Endothelial cell of umbilical vein (primary cell): ENCODE results near the gene SPRED3. TPM values are rescaled to one million over a fixed set of nuclear protein-coding genes. Genes with fewer than 3 reads are reported as not detected.

Source experiments
- BruUV-seq: library from RNA; stranded (reverse); fragments of 400-500 nt; replicated peaks from 2 replicates; lab custom pipeline; 2021; lab: Mats Ljungman, UMichigan
- CTCF ChIA-PET: fragments of 300-600, 350-600 bp; sonication (Branson Sonifier 250); formaldehyde crosslinking; loops from one replicate; lab custom pipeline; 2021; ENCODE audit warnings: antibody characterized with exemption, inconsistent platforms; lab: Charles Lee
- POLR2A ChIA-PET: fragments of 300-600, 350-600 bp; sonication (Branson Sonifier 250); formaldehyde crosslinking; loops from one replicate; lab custom pipeline; 2021; ENCODE audit warnings: antibody characterized with exemption, inconsistent platforms; lab: Charles Lee
- DNase-seq: peaks from one replicate; pipeline ENCODE4 v3.0.0-alpha.2; 2011; ENCODE audit warnings: low read depth, low spot score
- FAIRE-seq: peaks from 2 replicates; lab custom pipeline; 2011; peaks lifted over from hg19 to GRCh38; lab: Jason Lieb, UNC
- H2AFZ ChIP-seq: 2 replicates; pipeline ENCODE4 v1.6.0; 2012; ENCODE audit warnings: low read depth, low read length, control low read depth, inconsistent platforms
- H3K27ac ChIP-seq: 2 replicates; pipeline ENCODE4 v1.5.1; 2011; ENCODE audit warnings: low read depth, mild to moderate bottlenecking, control low read depth, low read length, moderate library complexity; ENCODE audit not compliant: insufficient read depth
- H3K27me3 ChIP-seq, 2 experiments: 2 replicates each; pipeline versions ENCODE4 v1.6.0 to v1.6.1; 2011; ENCODE audit warnings: low read length in 2 of 2, mixed read lengths in 1 of 2; ENCODE audit not compliant: control insufficient read depth in 2 of 2, insufficient read depth in 2 of 2
- H3K36me3 ChIP-seq, 2 experiments: 2 replicates in 1 of 2; 3 replicates in 1 of 2; pipeline ENCODE4 v1.5.1; 2011; ENCODE audit warnings: low read length in 2 of 2, mild to moderate bottlenecking in 1 of 2, moderate library complexity in 1 of 2; ENCODE audit not compliant: control insufficient read depth in 2 of 2, insufficient read depth in 2 of 2; ENCODE audit errors: extremely low read depth in 1 of 2
- H3K4me1 ChIP-seq: 3 replicates; pipeline ENCODE4 v1.5.1; 2011; ENCODE audit warnings: mild to moderate bottlenecking, low read length; ENCODE audit not compliant: control insufficient read depth, insufficient read depth; ENCODE audit errors: extremely low read depth
- H3K4me2 ChIP-seq: 2 replicates; pipeline ENCODE4 v1.6.1; 2011; ENCODE audit warnings: low read length, control low read depth, mixed read lengths; ENCODE audit not compliant: insufficient read depth
- H3K4me3 ChIP-seq, 3 experiments: fragments of 200-600 bp in 1 of 3; sonication (generic), shearing (Covaris generic) in 1 of 3; replicated peaks in 1 of 3; 2 replicates each; pipeline ENCODE4 v1.5.1; 2011 to 2016; ENCODE audit warnings: control low read depth in 3 of 3, low read length in 3 of 3, mild to moderate bottlenecking in 2 of 3, inconsistent platforms in 1 of 3, low read depth in 1 of 3, moderate library complexity in 1 of 3; ENCODE audit not compliant: insufficient read depth in 1 of 3
- H3K79me2 ChIP-seq: 2 replicates; pipeline ENCODE4 v1.6.0; 2012; ENCODE audit warnings: low read length, inconsistent platforms; ENCODE audit not compliant: control insufficient read depth, insufficient read depth
- H3K9ac ChIP-seq: replicated peaks from 2 replicates; pipeline ENCODE3; 2011; ENCODE audit warnings: low read length, control low read depth; ENCODE audit not compliant: insufficient read depth; ENCODE audit errors: extremely low read depth
- H3K9me1 ChIP-seq: replicated peaks from 3 replicates; pipeline ENCODE4 v1.6.0; 2011; ENCODE audit warnings: mild to moderate bottlenecking, low read length; ENCODE audit not compliant: control insufficient read depth, insufficient read depth; ENCODE audit errors: extremely low read depth
- H3K9me3 ChIP-seq: replicated peaks from 2 replicates; pipeline ENCODE4 v1.5.1; 2012; ENCODE audit warnings: low read length, inconsistent platforms; ENCODE audit not compliant: control insufficient read depth, insufficient read depth
- H4K20me1 ChIP-seq: replicated peaks from 2 replicates; pipeline ENCODE3; 2011; ENCODE audit warnings: mild to moderate bottlenecking, low read length; ENCODE audit not compliant: control insufficient read depth, insufficient read depth; ENCODE audit errors: extremely low read depth
- EZH2 ChIP-seq: IDR thresholded peaks from 2 replicates; pipeline ENCODE4 v1.6.1; 2012; ENCODE audit warnings: borderline replicate concordance, low read depth, mild to moderate bottlenecking, moderate library complexity, low read length, inconsistent platforms; ENCODE audit not compliant: severe bottlenecking
- FOS ChIP-seq: IDR thresholded peaks from 2 replicates; pipeline ENCODE4 v1.6.1; 2011; ENCODE audit warnings: mild to moderate bottlenecking, low read length, moderate library complexity, borderline replicate concordance; ENCODE audit not compliant: insufficient read depth
- GATA2 ChIP-seq: IDR thresholded peaks from 2 replicates; pipeline ENCODE4 v1.7.0; 2011; ENCODE audit warnings: low read depth, mild to moderate bottlenecking, moderate library complexity, mixed read lengths, low read length; ENCODE audit not compliant: insufficient read length, insufficient read depth
- JUN ChIP-seq: IDR thresholded peaks from 2 replicates; pipeline ENCODE4 v1.6.1; 2011; ENCODE audit warnings: borderline replicate concordance, low read depth; ENCODE audit not compliant: insufficient read length, insufficient read depth
- MYC ChIP-seq: IDR thresholded peaks from one replicate; pipeline ENCODE4 v1.6.1; 2011; ENCODE audit warnings: mild to moderate bottlenecking, low read depth, low read length
- POLR2A ChIP-seq: IDR thresholded peaks from 2 replicates; pipeline ENCODE4 v1.6.1; 2012; ENCODE audit warnings: low read depth, mild to moderate bottlenecking, control low read depth, low read length
- POLR2AphosphoS5 ChIP-seq: IDR thresholded peaks from 2 replicates; pipeline ENCODE4 v1.6.1; 2012; ENCODE audit warnings: low read depth, mild to moderate bottlenecking, control low read depth, low read length, moderate library complexity; ENCODE audit not compliant: insufficient read depth
- dilution Hi-C: fragments of 300-500 bp; cut with MboI; formaldehyde crosslinking; loops from one replicate; pipeline ENCODE4 v1.15.0; 2019; ENCODE audit warnings: low sequenced_read_pairs; ENCODE audit not compliant: extremely low pct_ligation_motif_present
- intact Hi-C: fragments of 100-400 bp; cut with micrococcal nuclease; formaldehyde crosslinking; loops from one replicate; pipeline ENCODE4 v1.10.0; 2022
- polyA plus RNA-seq, 4 experiments: library from polyadenylated mRNA; depleted of rRNA in 3 of 4; stranded (reverse) in 3 of 4; unstranded in 1 of 4; fragments of >200 nt; gene quantifications; 2 replicates each; pipeline versions ENCODE4 v1.2.1 to v1.2.3, GENCODE V29; 2011 to 2012; ENCODE audit warnings: missing spikeins in 1 of 4
- total RNA-seq: library from RNA; stranded (reverse); gene quantifications from 2 replicates; pipeline ENCODE4 v1.2.3, GENCODE V29; 2021
- TF ChIP-seq, protein P1 (sequence below): IDR thresholded peaks from 2 replicates; pipeline ENCODE4 v1.6.1; 2011; ENCODE audit not compliant: insufficient read depth, insufficient read length
- TF ChIP-seq, protein P2 (sequence below), 2 donors: IDR thresholded peaks; 1 replicate in 1 of 2; 2 replicates in 1 of 2; pipeline ENCODE4 v1.5.1; 2011; ENCODE audit warnings: low read length in 2 of 2, mild to moderate bottlenecking in 2 of 2, moderate library complexity in 2 of 2, control low read depth in 1 of 2, inconsistent platforms in 1 of 2, low read depth in 1 of 2; ENCODE audit not compliant: insufficient read depth in 1 of 2; ENCODE audit errors: extremely low read depth in 1 of 2

SPRED3 gene
- total and polyA plus RNA-seq, 2 donors (not counting 3 experiments of a cell fraction or from before 2014, with no cell fraction given): 5.7 to 15.7 TPM

DNA sequence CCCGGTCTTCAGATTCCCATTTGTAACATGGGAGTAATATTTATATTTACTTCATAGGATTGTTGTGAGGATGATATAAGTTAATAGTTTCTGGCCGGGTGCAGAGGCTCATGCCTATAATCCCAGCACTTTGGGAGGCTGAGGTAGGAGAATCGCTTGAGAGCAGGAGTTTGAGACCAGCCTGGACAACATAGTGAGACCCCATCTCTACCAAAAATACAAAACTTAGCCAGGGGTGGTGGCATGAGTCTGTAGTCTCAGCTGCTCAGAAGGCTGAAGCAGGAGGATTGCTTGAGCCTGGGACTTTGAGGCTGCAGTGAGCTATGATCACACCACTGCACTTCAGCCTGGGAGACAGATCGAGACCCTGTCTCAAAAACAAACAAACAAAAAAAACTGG lies 41.7 kb upstream of the SPRED3 start:
- Histone ChIP-seq H4K20me1 (no peaks in the 10 kb centered on the region), H3K36me3 (no peaks in the 10 kb centered on the region), H3K9ac (no peak overlapping the region), H3K9me1 (no peaks in the 10 kb centered on the region), H2AFZ (no peak overlapping the region), H3K27me3 (peaks cover 0 to 2% of the 10 kb centered on the region in 2 experiments), H3K4me2 (no peak overlapping the region), H3K4me1 (no peaks in the 10 kb centered on the region), H3K27ac (no peak overlapping the region), H3K4me3 (no peak overlapping the region), H3K79me2 (no peaks in the 10 kb centered on the region), H3K9me3 (no peaks in the 10 kb centered on the region)
- TF ChIP-seq POLR2AphosphoS5 (no peak), POLR2A (no peak), GATA2 (no peak), JUN (no peak), MYC (no peak), EZH2 (no peak), FOS (no peak)
- TF ChIP-seq, protein P1, sequence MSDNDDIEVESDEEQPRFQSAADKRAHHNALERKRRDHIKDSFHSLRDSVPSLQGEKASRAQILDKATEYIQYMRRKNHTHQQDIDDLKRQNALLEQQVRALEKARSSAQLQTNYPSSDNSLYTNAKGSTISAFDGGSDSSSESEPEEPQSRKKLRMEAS: no peak
- TF ChIP-seq, protein P2, sequence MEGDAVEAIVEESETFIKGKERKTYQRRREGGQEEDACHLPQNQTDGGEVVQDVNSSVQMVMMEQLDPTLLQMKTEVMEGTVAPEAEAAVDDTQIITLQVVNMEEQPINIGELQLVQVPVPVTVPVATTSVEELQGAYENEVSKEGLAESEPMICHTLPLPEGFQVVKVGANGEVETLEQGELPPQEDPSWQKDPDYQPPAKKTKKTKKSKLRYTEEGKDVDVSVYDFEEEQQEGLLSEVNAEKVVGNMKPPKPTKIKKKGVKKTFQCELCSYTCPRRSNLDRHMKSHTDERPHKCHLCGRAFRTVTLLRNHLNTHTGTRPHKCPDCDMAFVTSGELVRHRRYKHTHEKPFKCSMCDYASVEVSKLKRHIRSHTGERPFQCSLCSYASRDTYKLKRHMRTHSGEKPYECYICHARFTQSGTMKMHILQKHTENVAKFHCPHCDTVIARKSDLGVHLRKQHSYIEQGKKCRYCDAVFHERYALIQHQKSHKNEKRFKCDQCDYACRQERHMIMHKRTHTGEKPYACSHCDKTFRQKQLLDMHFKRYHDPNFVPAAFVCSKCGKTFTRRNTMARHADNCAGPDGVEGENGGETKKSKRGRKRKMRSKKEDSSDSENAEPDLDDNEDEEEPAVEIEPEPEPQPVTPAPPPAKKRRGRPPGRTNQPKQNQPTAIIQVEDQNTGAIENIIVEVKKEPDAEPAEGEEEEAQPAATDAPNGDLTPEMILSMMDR (IDR thresholded peaks at IDR 0.05; ENCODE audit: extremely low read depth in 1 of 2, insufficient read depth in 1 of 2, low read depth in 1 of 2, low read length in 2 of 2): no peak
- intact Hi-C loops (no loop called here), dilution Hi-C loops (no loop called here)
- no TSS peak for BruUV-seq
- DNase-seq: no peak
- ChIA-PET CTCF (interaction anchor here (0.9 kb wide), 1 partner anchor 15 kb away, joined by 3 read pairs; no protein-coding TSS in a partner anchor), POLR2A (no interaction called here)
- no peak for FAIRE-seq
